Activated T-cell treated with anti-CD3 and anti-CD28 coated beads, Interleukin-2, amount 50 U/mL, for 1 hour (primary cell): ENCODE data around the gene CLEC18C.
"Not testable (repeated sequence)": the region's sequence is repeated elsewhere in the genome, so short reads cannot be mapped to it uniquely, and the experiment has no call there.

Experiments
- DNase-seq: peaks from one replicate; pipeline ENCODE4 v3.0.0-alpha.2; 2020

CLEC18C gene

DNA sequence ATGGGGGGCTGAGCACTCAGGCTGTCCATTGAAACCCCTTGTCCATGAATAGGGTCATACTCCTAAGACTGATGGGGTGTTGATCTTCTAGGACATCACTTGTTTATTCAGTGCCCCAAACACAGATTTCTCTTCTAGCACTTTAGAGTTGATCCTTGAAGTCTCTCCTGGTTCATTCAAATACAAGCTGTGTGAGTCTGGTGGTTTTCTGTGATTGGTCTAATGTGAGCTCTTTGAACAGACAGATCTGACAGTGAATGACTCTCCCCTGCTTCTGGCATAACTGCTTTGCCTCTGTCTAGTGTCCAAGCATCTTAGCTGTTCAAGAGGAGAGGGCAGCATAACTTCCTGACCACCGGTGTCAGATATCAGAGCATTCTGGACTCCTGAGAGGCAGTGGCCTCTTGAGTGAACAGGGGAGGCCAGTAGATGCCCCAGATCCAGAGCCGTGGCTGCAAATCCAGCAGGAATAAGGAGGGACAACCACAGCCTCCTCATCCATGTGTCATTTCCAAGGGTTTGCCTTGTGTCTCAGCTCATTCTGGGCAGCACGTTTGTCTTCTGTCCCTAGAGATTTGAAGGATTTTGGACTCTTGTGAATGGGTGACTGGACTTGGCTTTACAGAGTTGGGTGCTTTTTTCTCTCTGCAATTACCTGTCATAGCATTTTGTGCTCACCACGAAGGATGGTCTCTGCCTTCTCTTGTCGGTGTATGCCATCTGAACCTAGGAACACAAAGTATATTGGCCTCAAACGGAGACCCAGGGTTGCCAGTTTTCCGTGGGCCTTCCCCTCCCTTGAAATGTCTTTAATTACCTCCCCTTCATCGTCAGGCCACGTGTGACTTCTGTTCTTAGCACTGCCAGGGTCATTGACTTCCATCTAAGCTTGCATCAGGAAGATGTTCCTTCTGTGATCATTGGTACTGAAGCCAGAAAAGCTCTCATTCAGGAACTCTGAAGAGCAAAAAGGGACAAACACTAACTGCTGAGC, 13.9 kb upstream of the CLEC18C start:
- DNase-seq, result no peak

DNA sequence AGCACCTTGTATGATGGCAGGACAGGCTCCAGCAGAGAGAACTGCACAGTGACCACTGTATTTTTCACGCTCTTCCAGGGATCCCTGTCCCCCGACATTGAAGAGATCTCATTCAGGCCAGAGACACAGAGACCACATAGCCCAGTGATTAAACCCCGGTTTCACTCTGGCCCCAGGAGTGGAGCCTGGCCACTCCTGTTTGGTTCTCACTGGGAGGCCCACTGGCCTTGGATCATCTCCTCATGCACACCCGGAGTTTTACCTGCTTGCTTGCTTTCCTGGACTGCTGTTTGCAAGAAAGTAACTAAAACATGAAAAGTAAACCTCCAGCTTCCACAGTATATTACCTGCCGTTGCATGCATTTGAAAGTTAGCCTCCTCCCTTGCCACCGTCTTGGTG, 13.2 kb upstream of the CLEC18C start:
- peak; percentile 16 for DNase-seq

DNA sequence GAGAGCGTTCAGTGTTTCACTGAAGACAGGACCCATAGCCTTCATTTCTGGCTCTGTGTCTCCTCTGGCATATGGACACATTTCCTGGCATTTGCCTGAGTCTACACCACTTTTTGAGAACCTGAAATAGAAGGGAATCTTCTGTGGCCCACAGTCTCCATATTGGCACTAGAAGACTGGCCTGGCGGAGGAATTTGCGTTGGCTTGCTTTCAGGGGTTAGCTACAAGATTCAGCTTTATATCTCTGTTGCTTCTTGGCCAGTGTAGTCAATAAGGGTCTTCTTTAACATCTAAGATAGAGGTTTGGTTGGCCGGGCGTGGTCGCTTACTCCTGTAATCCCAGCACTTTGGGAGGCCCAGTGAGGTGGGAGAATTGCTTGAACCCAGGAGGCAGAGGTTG, 12.8 kb upstream of the CLEC18C start:
- DNase-seq, result peak; percentile 16

DNA sequence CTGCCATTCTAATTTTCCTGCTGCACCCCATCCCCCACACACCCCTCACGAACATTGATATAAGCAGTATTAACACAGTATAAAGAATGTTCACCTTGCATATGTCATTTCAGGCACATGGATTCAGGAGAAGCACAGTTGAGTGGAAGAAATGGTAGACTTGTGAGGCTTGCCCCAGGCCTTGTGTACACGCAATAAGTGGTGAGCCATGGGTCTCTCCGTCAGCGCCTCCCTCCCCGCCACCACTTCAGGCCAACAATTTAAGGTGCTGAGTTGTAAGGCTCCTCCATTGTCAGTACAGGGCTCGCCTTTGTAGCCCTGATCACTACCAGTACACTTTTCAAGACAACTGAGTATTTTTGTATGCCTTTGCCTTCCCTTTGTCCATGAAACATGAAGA, 12.2 kb upstream of the CLEC18C start:
- no peak for DNase-seq

DNA sequence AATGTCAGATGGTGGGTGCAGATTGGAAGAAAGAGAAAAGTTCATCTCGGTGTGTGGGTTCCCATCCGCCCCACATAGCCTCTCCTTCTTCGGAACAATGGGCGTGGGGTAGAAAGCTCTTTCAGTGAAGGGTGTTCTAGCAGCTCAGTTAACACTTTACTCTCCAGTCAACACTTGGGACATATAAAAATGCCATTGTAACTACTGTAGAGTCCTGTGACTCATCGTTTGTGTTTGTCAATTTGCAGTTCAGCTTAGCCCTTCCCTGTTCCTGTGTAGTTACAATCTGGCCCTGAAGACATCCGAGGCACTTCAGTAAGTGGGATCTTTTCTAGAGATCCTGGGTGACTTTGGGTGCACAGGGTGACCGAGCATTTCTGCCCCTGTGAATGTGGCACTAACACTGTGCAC, 11.5 kb upstream of the CLEC18C start:
- DNase-seq, result no peak

DNA sequence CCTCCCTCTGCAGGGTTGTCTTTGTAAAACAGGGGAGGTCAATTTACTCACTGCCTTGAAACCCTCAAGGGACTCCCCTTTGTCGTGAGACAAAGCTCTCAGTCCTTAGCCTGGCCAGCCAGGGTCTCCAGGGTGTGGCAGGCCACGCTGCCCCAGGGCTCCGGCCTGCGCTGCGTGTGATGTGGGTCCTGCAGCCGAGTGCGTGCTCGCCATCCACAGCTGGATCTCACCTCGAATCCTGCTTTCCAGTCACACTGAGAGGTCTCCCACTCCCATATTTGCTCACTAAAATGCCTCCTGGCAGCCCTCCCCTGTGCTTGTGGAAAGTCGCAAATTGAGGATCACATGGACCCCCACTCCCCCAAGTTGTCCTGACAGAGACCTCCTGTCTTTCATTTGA, 10.0 kb upstream of the CLEC18C start:
- DNase-seq, result peak; percentile 23

DNA sequence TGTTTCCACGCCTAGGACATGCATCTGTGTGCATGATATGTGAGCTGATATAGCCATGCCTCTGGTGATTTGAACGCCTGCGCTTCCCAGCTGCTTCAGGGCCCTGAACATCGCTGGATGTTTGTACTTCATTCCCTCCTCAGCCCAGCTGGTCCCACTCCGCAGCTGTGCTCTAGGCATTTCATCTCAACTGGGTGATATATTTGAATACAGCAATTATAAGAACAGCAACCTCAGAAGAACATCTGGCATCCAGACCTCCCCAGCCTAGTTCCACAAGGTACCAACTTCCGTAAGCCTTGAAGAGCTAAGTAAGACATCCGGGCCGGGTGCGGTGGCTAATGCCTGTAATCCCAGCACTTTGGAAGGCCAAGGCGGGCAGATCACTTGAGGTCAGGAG, 6.9 kb upstream of the CLEC18C start:
- DNase-seq, result not testable (repeated sequence)

DNA sequence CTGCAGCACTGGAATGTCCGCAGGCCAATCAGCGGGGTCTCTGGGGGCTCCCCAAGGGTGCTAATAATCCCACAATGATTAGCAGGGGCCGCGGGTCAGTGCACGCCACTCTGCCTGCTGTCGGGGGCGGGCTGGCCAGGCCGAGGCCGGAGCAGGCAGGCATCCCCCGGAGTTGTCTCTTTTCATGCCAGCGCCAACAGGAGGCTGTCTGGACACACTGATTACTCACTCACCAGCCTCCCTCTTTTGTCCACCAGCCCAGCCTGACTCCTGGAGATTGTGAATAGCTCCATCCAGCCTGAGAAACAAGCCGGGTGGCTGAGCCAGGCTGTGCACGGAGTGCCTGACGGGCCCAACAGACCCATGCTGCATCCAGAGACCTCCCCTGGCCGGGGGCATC, 329 bp downstream of the CLEC18C start:
- not testable (repeated sequence) for DNase-seq

DNA sequence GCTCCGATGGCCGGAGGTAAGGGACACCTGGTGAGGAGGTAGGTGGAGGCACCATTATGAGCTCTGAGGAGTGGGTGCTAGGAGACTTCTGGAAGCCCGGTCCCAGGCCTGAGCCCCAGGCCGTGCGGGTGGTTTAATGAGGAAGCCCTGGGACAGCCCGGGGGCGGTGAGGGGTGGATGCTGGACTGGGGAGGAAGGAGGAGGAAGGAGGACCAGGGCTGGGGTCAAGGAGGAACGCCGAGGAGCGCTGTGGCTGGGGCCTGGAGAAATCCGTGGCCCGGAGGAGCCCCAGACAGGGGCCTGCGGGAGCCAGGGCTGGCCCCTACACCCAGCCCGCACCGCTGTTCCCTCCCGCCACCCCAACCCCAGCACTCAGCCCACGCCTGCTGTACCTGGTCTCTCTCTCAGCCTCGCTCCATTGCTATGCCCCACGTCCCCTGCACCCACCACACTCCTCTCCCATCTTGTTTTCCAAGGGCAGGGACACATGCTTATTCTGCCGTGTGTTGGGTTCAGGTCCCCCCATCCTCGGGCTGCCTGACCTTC, 873 bp downstream of the CLEC18C start:
- DNase-seq, result not testable (repeated sequence)

DNA sequence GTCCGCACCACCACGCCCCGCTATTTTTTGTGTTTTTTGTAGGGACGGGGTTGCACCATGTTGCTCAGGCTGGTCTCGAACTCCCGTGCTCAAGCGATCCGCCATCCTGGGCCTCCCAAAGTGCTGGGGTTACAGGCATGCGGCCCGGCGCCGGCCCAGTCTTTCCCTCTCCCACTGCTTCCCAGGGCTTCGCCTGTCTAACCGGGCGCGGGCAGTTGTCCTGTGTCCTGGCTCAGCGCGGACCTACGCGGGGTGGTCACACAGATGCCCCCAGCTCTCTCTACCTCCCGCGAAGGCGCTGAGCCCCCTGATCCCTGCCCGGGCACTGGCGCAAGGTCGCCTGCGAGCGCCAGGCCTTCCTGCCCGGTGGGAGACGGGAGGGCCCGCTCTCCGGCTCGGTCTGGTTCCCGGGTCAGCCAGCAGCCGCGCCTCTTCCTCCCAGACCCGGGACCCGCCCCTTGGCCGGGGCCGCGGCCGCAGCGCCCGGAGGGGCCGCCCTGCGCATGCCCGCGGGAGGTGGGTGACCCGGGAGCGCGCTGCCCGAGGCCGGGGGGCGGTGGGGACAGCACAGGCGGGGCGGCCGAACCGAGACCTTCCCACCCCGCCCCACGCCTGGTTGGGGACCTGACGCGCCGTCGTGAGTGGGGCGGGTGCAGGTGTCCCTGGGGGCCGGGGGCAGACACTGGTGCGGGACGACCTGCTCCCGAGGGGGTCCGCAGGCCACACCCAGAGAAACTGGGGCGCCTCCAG, 14.4 kb downstream of the CLEC18C start:
- DNase-seq, result not testable (repeated sequence)

DNA sequence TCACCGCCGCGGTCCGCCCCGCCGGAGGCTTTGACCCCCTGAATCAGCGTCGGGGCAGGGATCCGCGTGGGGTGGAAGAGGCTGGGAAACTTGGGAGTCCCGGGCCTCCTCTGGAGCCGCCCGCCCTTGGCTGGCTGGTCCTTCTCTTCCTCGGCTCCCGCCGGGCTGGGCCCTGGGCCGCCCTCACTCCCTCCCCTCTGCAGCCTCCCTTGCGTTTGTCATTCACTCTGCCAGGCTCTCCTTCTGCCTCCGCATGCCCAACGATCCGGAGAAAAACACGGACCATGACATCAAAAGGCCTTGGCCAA, 15.0 kb downstream of the CLEC18C start:
- not testable (repeated sequence) for DNase-seq

DNA sequence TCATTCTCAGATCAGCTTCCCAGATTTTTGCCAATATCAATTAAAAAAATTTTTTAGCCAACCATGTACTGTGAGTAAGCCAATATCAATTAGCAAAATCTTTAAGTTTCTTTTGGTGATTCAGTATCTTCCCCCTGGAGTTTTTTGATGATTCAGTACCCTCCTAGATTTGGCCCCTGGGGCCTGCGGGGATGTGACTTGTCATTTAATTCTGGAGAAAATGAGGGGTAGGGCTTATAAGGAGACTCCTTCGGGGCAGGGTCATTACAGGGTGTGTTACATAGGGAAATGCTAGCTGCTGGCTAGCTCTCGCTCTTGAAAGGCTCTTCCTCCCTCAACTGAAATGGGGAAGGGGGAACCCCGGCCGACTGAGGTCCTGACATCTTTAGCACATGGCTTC, 17.0 kb downstream of the CLEC18C start:
- DNase-seq, result not testable (repeated sequence)

DNA sequence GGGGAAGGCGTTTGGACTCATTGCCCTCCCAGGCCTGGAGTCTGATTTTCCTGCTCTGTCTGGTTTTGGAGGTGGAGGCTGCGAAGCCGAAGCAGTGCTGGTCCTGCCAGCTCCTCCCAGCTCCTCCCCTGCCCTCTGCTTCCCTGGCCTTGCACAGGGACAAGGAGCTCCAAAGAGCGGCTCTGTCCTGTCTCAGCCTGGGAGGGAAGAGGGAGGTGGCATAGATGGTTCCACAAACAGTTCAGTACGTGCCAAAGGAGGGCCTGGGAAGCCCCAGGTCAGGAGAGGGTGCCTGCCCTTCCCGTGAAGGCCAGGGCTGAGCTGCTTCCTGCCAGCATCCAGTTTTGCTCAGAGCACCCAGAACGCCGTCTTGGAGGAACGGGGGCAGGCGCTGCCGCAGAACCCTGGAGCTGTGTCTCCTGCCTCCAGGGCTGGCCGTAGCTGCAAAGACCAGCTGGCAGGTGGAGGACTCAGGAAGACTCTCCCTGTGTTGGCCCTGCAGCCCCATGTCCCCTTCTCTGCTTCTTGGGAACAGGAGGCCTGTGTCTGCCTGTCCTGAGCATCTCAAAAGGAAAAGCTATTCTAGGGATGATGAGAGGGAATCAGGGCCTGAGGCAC, 23.2 kb downstream of the CLEC18C start:
- DNase-seq, result not testable (repeated sequence)

DNA sequence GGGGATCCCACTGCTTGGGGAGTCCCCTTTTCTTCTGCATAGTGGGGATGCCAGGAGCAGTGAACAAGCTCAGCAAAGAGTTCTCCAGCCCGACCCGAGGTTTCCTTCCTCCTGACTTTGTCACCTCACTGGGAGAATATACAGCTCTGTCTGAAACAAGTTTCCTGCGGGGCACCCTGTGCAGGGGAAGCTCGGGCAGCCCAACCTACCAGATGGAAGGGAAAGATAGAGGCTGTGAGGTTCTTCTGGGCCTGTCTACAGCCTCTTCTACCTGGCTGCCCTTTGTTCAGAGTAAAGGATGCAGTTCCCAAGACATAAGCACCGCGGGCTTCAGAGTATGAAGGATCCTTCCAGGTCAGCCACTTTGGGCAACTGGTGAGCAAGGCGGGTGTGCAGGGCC, 24.0 kb downstream of the CLEC18C start:
- DNase-seq, result not testable (repeated sequence)

DNA sequence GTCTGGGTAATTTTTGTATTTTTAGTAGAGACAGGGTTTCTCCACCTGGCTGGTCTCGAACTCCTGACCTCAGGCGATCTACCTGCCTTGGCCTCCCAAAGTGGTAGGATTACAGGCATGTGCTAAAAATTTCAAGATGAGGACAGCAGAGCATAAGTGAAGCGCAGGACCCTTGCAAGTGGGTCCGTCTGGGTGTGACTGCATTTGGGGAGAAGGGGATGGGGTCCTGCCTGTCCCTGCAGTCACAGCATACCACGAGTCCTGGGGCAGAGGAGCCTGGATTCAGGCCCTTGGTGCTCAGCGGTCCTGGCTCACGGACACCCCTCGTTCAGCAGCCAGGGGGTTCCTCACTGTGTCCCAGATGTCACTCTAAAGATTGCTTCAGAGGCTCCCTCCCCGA, 24.6 kb downstream of the CLEC18C start:
- DNase-seq, result not testable (repeated sequence)

DNA sequence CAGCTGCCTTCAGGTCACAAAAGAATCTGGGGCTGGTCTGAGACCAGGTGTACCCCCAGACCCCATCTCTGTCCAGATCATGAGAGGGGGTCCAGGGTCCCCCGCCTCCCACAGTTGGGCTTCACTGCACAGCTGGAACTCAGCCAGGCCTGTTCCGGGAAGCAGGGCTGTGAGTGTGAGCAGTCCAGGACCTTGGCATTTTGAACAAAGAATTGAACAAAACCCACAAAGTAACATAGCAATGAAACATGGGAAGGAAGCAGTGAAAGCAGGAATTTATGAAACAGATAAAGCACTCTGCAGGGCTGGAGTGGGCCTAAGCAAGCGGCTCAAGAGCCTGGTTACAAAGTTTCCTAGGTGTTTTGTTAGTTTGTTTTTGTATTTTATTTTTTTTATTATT, 25.1 kb downstream of the CLEC18C start:
- not testable (repeated sequence) for DNase-seq

DNA sequence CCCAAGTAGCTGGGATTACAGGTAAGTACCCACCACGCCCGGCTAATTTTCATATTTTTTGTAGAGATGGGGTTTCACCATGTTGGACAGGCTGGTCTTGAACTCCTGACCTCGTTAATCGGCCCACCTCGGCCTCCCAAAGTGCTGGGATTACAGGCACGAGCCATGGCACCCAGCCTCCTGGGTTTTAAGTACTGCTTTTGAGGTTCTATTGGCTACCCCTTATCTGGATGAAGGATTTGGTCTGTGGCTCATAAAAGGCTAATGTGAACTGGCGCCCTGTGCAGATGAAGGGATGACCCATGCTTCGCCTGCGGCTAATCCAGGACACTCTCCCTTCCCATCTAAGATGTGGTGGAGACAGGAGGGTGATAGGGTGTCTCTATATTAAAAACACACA, 25.6 kb downstream of the CLEC18C start:
- not testable (repeated sequence) for DNase-seq

DNA sequence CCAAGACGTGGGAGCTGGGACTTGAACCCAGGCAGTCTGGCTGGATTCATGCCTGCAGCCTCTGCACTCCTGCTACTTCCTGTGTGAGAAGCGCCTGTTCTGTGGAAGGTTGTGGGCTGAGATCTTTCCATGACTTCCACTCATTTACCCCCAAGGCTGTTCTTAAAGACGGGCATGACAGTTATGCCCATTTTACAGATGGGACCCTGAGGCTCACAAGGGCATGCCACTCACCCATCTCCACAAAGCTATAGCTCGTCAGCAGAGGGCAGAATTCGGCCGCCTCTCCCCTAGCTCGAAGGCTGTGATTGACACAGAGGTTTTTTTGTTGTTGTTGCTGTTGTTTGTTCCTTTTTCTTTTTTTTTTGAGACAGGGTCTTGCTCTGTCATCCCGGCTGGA, 26.5 kb downstream of the CLEC18C start:
- DNase-seq, result not testable (repeated sequence)

DNA sequence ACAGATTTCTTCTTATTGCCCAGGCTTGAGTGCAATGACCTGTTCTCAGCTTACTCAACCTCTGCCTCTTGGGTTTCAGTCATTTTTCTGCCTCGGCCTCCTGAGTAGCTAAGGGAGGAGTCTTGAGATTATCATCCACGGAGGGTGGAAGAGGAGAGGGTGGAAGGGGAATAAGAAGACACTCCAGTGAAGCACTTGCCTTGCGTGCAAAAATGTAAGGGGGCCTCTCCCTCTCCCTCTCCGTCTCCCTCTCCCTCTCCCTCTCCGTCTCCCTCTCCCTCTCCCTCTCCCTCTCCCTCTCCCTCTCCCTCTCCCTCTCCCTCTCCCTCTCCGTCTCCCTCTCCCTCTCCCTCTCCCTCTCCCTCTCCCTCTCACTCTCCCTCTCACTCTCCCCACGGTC, 29.9 kb downstream of the CLEC18C start:
- not testable (repeated sequence) for DNase-seq

DNA sequence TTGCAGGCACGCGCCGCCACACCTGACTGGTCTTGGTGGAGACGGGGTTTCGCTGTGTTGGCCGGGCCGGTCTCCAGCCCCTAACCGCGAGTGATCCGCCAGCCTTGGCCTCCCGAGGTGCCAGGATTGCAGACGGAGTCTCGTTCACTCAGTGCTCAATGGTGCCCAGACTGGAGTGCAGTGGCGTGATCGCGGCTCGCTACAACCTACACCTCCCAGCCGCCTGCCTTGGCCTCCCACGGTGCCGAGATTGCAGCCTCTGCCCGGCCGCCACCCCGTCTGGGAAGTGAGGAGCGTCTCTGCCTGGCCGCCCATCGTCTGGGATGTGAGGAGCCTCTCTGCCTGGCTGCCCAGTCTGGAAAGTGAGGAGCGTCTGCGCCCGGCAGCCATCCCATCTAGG, 30.4 kb downstream of the CLEC18C start:
- DNase-seq, result not testable (repeated sequence)

DNA sequence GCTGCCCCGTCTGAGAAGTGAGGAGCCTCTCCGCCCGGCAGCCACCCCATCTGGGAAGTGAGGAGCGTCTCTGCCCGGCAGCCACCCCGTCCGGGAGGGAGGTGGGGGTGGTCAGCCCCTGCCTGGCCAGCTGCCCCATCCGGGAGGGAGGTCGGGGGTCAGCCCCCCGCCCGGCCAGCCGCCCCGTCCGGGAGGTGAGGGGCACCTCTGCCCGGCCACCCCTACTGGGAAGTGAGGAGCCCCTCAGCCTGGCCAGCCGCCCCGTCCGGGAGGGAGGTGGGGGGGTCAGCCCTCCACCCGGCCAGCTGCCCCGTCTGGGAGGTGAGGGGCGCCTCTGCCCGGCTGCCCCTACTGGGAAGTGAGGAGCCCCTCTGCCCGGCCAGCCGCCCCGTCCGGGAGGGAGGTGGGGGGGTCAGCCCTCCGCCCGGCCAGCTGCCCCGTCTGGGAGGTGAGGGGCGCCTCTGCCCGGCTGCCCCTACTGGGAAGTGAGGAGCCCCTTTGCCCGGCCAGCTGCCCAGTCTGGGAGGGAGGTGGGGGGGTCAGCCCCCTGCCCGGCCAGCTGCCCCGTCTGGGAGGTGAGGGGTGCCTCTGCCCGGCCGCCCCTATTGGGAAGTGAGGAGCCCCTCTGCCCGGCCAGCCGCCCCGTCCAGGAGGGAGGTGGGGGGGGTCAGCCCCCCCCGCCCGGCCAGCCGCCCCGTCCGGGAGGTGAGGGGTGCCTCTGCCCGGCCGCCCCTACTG, 31.2 kb downstream of the CLEC18C start:
- DNase-seq, result not testable (repeated sequence)

DNA sequence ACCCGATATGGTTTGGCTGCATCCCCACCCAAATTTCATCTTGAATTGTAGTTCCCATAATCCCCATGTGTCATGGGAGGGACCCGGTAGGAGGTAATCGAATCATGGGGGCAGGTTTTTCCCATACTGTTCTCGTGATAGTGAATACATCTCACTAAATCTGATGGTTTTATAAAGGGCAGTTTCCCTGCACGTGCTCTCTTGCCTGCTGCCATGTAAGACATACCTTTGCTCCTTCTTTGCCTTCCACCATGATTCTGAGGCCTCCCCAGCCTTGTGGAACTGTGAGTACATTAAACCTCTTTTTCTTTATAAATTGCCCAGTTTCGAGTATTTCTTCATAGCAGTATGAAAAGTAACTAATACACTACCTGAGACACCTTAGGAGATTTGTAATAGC, 32.8 kb downstream of the CLEC18C start:
- DNase-seq, result not testable (repeated sequence)
